GM12878 (cell line): ENCODE data around the gene DEXI. TPM values are rescaled to one million over a fixed set of nuclear protein-coding genes. Genes with fewer than 3 reads are reported as not detected.

Source experiments
- ATF2 ChIP-seq: IDR thresholded peaks from 2 replicates; pipeline ENCODE4 v1.6.1; 2012; ENCODE audit warnings: low read length, inconsistent platforms
- ATF7 ChIP-seq: fragments of 450-650 bp; IDR thresholded peaks from 2 replicates; pipeline ENCODE4 v1.6.1; 2016; ENCODE audit warnings: low read depth, mild to moderate bottlenecking
- BCL11A ChIP-seq: IDR thresholded peaks from 2 replicates; pipeline ENCODE4 v1.6.1; 2011; ENCODE audit warnings: low read depth, low read length
- BHLHE40 ChIP-seq, 2 experiments: fragments of 450-650 bp in 1 of 2; IDR thresholded peaks; 2 replicates each; pipeline ENCODE4 v1.6.1; 2011 to 2017; ENCODE audit warnings: low read depth in 2 of 2, borderline replicate concordance in 1 of 2, improper control_type of control experiment in 1 of 2, low read length in 1 of 2, mild to moderate bottlenecking in 1 of 2
- CREM ChIP-seq: IDR thresholded peaks from 2 replicates; pipeline ENCODE4 v1.6.1; 2014; ENCODE audit warnings: antibody characterized with exemption, low read depth
- E2F4 ChIP-seq: IDR thresholded peaks from 2 replicates; pipeline ENCODE4 v1.6.1; 2012; ENCODE audit warnings: low read depth, low read length, improper control_type of control experiment
- EED ChIP-seq: sonication (generic); IDR thresholded peaks from 2 replicates; pipeline ENCODE4 v1.6.1; 2016; ENCODE audit warnings: antibody characterized with exemption, low read depth
- EP300 ChIP-seq, 2 experiments: fragments of 150-350 bp in 1 of 2; IDR thresholded peaks; 2 replicates each; pipeline ENCODE4 v1.6.1; 2011 to 2012; ENCODE audit warnings: low read depth in 2 of 2, low read length in 2 of 2, borderline replicate concordance in 1 of 2, improper control_type of control experiment in 1 of 2, inconsistent platforms in 1 of 2; ENCODE audit not compliant: control insufficient read depth in 1 of 2
- ETV6 ChIP-seq, 2 experiments: fragments of 450-650 bp in 1 of 2; IDR thresholded peaks in 1 of 2; conservative IDR thresholded peaks in 1 of 2; 2 replicates each; pipeline ENCODE4 v1.6.1; 2014; ENCODE audit warnings: antibody characterized with exemption in 1 of 2, borderline replicate concordance in 1 of 2, low read depth in 1 of 2, mild to moderate bottlenecking in 1 of 2, moderate library complexity in 1 of 2
- GABPA ChIP-seq: IDR thresholded peaks from 2 replicates; pipeline ENCODE4 v1.6.1; 2014; ENCODE audit warnings: antibody characterized with exemption, low read depth, mild to moderate bottlenecking, inconsistent platforms
- HDAC6 ChIP-seq: fragments of 200-600 bp; sonication (generic); IDR thresholded peaks from one replicate; pipeline ENCODE4 v1.8.0; 2017; ENCODE audit warnings: antibody characterized with exemption; ENCODE audit not compliant: unreplicated experiment
- JUNB ChIP-seq: IDR thresholded peaks from 2 replicates; pipeline ENCODE4 v1.6.1; 2016; ENCODE audit warnings: antibody characterized with exemption, mild to moderate bottlenecking
- KLF5 ChIP-seq: fragments of 450-650 bp; IDR thresholded peaks from 2 replicates; pipeline ENCODE4 v1.6.1; 2014; ENCODE audit warnings: mild to moderate bottlenecking; ENCODE audit not compliant: partially characterized antibody
- LARP7 ChIP-seq: fragments of 450-650 bp; IDR thresholded peaks from 2 replicates; pipeline ENCODE4 v1.6.1; 2017; ENCODE audit warnings: mild to moderate bottlenecking
- MEF2A ChIP-seq: IDR thresholded peaks from 2 replicates; pipeline ENCODE4 v1.6.1; 2011; ENCODE audit warnings: low read depth, mild to moderate bottlenecking, low read length, moderate library complexity; ENCODE audit not compliant: insufficient read depth
- MTA2 ChIP-seq: fragments of 450-650 bp; IDR thresholded peaks from 2 replicates; pipeline ENCODE4 v1.6.1; 2016; ENCODE audit warnings: low read depth, mild to moderate bottlenecking, moderate library complexity
- POLR2AphosphoS5 ChIP-seq: IDR thresholded peaks from 2 replicates; pipeline ENCODE4 v1.6.1; 2011; ENCODE audit warnings: mild to moderate bottlenecking, low read length, inconsistent platforms
- POU2F2 ChIP-seq: IDR thresholded peaks from 3 replicates; pipeline ENCODE4 v1.6.1; 2011; ENCODE audit warnings: low read depth, mild to moderate bottlenecking, low read length, borderline replicate concordance
- RELA ChIP-seq: fragments of 450-650 bp; IDR thresholded peaks from 2 replicates; pipeline ENCODE4 v1.8.0; 2014; ENCODE audit warnings: borderline replicate concordance; ENCODE audit not compliant: partially characterized antibody
- RUNX3 ChIP-seq: IDR thresholded peaks from 2 replicates; pipeline ENCODE4 v1.6.1; 2012; ENCODE audit warnings: low read length, inconsistent platforms
- SKIL ChIP-seq: fragments of 450-650 bp; IDR thresholded peaks from 2 replicates; pipeline ENCODE4 v1.6.1; 2017; ENCODE audit warnings: mild to moderate bottlenecking, low read depth, inconsistent platforms; ENCODE audit not compliant: poor library complexity, severe bottlenecking
- SMARCA5 ChIP-seq: fragments of 450-650 bp; IDR thresholded peaks from 2 replicates; pipeline ENCODE4 v1.6.1; 2017; ENCODE audit warnings: mild to moderate bottlenecking
- SP1 ChIP-seq: IDR thresholded peaks from one replicate; pipeline ENCODE4 v1.6.1; 2011; ENCODE audit warnings: low read depth, low read length
- SPI1 ChIP-seq: IDR thresholded peaks from 2 replicates; pipeline ENCODE4 v1.6.1; 2011; ENCODE audit warnings: low read depth, mild to moderate bottlenecking, low read length, moderate library complexity, borderline replicate concordance; ENCODE audit not compliant: insufficient read depth
- SRF ChIP-seq, 2 experiments: IDR thresholded peaks; 2 replicates each; pipeline ENCODE4 v1.6.1; 2011; ENCODE audit warnings: low read depth in 2 of 2, low read length in 2 of 2, mild to moderate bottlenecking in 1 of 2, moderate library complexity in 1 of 2
- TCF7 ChIP-seq: IDR thresholded peaks from 2 replicates; pipeline ENCODE4 v1.6.1; 2014; ENCODE audit warnings: antibody characterized with exemption, borderline replicate concordance
- polyA plus RNA-seq, 11 experiments: library from polyadenylated mRNA; depleted of rRNA in 4 of 11; unstranded in 6 of 11; stranded (reverse) in 5 of 11; fragments of >200 nt; fragmentation: Nextera tagmentation in 4 of 11; fragmentation: Illumina TruSeq in 1 of 11; extraction: Ambion mirVana in 4 of 11; extraction: Trizol in 1 of 11; gene quantifications; 1 replicate in 1 of 11; 2 replicates in 10 of 11; pipeline versions ENCODE4 v1.2.1 to v1.2.3, GENCODE V29; 2011 to 2016; ENCODE audit warnings: inconsistent platforms in 2 of 11, missing spikeins in 2 of 11, low read depth in 1 of 11
- total RNA-seq, 4 experiments: library from RNA; depleted of rRNA in 3 of 4; stranded (reverse); fragments of >200 nt in 3 of 4; fragmentation: Illumina TruSeq in 1 of 4; extraction: Trizol in 1 of 4; gene quantifications; 2 replicates each; pipeline versions ENCODE4 v1.2.1 to v1.2.3, GENCODE V29; 2013 to 2021

DEXI gene
- total and polyA plus RNA-seq, 10 of the 15 experiments (the other 5 are each of a cell fraction or from before 2014, with no cell fraction given): 1.4 to 26.3 (median 18.4) TPM

GRCh38 chr16:10964891-10965326 lies 22.6 kb upstream of the DEXI start (continued):
- peak; percentile 18; the same call in 1 of the 2 replicates for TF ChIP-seq ATF2
- TF ChIP-seq EP300 (IDR thresholded peaks at IDR 0.05; ENCODE audit: borderline replicate concordance in 1 of 2, control insufficient read depth in 1 of 2, low read depth in 2 of 2, low read length in 2 of 2): peak; percentile 80 to 93; a peak in 3 of 4 replicates
- peak; percentile 44; the same call in 1 of the 2 replicates for TF ChIP-seq GABPA
- peak; percentile 63 for TF ChIP-seq EED
- TF ChIP-seq ETV6 (conservative IDR thresholded peaks at IDR 0.05 in 1 of 2, IDR thresholded peaks at IDR 0.05 in 1 of 2; ENCODE audit: borderline replicate concordance in 1 of 2, low read depth in 1 of 2): peak in 1 of 2 experiments; percentile 65; a peak in 2 of 4 replicates
- TF ChIP-seq SPI1: peak; percentile 56; the same call in 1 of the 2 replicates
- TF ChIP-seq RUNX3: peak; percentile 80
- TF ChIP-seq BHLHE40 (IDR thresholded peaks at IDR 0.05; ENCODE audit: borderline replicate concordance in 1 of 2, low read depth in 2 of 2, low read length in 1 of 2): peak; percentile 44 to 47; a peak in 3 of 4 replicates
- TF ChIP-seq HDAC6: no peak
- TF ChIP-seq SKIL: peak; percentile 13
- TF ChIP-seq KLF5: peak; percentile 39
- no peak for TF ChIP-seq E2F4
- peak; percentile 95 for TF ChIP-seq JUNB
- peak; percentile 2; the same call in 1 of the 2 replicates for TF ChIP-seq MTA2
- peak; percentile 93 for TF ChIP-seq CREM
- TF ChIP-seq SP1: peak; percentile 76
- peak; percentile 98 for TF ChIP-seq TCF7
- TF ChIP-seq LARP7: no peak
- peak; percentile 79 for TF ChIP-seq POLR2AphosphoS5
- peak; percentile 72 for TF ChIP-seq ATF7
- 0 out of 4 replicates have a peak, but pooled peaks of 1 of the 2 experiments have one; percentile 29 for TF ChIP-seq SRF (IDR thresholded peaks at IDR 0.05; ENCODE audit: low read depth in 2 of 2, low read length in 2 of 2)
- TF ChIP-seq MEF2A: peak; percentile 59; the same call in 1 of the 2 replicates
- peak; percentile 97 for TF ChIP-seq BCL11A
- TF ChIP-seq RELA: peak; percentile 88
- peak; percentile 93; the same call in 2 of the 3 replicates for TF ChIP-seq POU2F2
- peak; percentile 95; the same call in 1 of the 2 replicates for TF ChIP-seq SMARCA5
